SK-N-SH (cell line): ENCODE data around the gene GJE1.

Source experiments
- CTCF ChIP-seq: fragments of 200-600 bp; sonication (generic); IDR thresholded peaks from 2 replicates; pipeline ENCODE4 v1.6.1; 2017; ENCODE audit warnings: antibody characterized with exemption, mild to moderate bottlenecking, moderate library complexity
- JUND ChIP-seq: IDR thresholded peaks from 2 replicates; pipeline ENCODE4 v1.4.0; 2012

DNA sequence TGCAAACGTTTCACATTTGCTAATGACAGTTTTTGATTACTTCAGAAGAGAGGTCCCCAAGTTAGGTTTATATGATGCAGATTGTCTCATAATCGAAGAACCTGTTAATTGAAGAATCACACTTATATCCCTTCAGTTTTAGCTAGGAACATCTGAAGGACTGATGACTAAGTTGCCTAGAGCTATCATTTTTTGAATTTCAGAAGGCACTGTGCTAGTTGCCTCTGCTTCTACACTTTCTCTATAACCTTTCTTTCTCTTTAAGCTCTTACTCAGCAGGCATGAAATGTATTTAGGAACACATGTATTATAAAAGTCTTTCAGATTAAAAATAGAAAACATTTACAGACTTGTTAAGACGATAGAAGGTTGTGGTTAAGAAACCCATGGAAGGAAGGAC is 14.4 kb upstream of the GJE1 start:
- TF ChIP-seq CTCF (no peak), JUND (no peak)
